NCI-H2029 treated with DMSO at 0.1 percent for 48 hours (cell line): ENCODE data around the gene ADCY5.

Experiments used
- DNase-seq: peaks from one replicate; lab custom pipeline; 2025; lab: John Stamatoyannopoulos, UW

Gene ADCY5

DNA sequence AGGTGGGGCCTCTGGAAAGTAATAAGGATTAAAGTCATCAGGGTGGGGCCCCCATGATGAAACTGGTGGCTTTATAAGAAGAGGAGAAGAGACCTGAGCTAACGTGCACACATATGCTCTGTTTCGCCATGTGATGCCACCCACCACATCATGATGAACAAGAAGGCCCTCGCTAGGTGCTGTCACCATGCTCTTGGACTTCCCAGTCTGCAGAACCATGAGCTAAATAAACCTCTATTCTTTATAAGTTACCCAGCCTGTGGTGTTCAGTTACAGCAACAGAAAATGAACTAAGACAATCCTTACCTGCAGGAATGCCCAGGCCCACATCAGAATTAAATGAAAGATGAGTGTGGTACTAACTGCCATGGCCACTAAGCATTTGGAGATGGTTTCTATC, 79.8 kb downstream of the ADCY5 start:
- DNase-seq, result no peak

DNA sequence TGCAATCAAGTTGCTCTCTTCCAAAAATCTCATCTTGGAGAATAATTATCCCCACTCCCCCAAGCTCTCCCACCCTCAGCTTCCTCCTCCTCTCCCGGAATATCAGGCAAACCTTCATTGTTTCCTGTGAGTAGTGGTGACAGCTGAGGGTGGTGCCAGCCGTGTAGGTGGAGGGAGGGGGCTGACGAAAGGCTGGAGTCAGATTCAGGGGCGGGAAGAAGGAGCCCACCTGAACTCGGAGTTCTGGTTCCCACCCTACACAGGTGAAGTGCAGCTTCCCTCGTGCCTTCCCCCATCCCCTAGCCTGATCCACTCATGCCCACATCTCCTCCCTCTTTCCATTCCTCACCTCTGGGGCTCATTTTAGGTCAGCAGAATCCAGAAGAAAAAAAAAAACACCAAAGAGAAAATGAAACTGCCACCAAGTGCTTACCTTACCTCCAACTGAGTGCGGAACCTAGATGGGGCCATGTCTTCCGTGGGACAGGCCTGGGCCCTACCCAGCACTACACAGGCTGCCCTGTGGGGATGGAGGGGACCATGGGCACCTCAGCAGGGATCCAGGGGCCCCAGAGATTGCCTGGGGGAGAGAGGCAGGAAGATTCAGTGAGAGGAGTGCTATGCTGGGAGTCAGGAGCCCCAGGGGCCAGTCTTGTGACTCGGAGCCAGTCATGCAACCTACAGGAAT, 81.3 kb downstream of the ADCY5 start:
- DNase-seq, result no peak

- peak; percentile 16 for DNase-seq
Observed at GRCh38 chr3:123365450-123366143, 83.3 kb downstream of the ADCY5 start.

GRCh38 chr3:123361071-123361470, 87.8 kb downstream of the ADCY5 start:
- DNase-seq, result no peak

- DNase-seq, result no peak
Observed at GRCh38 chr3:123357275-123357674, 91.6 kb downstream of the ADCY5 start.

DNA sequence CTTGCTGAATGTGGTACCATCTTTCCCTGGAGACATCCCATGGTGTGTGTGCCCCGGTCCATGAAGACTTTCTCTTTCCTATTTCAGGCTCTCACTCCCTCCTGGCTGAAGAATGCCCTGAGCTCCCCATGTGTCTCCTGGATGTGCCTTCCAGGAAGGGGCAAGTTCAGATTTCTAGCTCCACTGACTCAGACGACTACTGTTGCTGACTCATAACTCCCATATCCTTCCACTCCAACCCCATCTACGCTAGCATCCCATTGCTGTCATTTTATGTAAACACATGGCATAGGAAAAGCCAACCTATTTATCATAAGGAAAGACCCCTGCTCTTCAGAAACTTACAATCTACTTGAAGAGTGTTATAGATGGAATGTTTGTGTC, 95.0 kb downstream of the ADCY5 start:
- no peak for DNase-seq

DNA sequence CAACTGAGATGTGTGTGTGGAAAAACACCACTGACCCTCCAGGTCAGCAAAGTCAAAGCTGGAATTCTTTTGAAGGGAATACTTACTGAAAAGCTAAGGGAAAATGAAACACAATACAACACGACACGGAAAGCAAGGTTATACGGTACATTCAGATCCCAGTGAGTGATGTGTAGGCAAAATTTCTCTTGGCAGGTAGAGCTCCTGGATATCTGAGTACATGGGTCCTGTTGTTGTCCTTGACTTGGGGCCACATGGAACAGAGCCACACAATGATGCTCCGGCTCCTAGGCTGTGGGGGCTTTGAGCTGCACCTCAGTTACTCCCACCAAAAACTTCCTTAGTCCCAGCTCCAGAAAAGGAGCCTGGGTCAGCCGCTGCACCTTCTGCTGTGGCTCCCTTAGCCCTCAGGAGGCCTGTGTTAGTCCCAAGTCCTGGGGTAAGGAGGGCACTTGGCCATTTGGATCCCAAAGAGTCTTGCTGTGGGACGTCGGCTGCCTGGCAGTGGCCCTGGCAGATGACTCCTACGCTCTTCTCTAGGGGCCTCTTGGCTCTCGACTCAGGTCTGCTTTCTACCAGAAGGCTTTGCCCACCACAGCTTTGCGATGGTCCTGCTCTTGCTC, 95.6 kb downstream of the ADCY5 start:
- DNase-seq, result no peak

GRCh38 chr3:123352134-123352554, 96.7 kb downstream of the ADCY5 start:
- DNase-seq, result no peak

DNA sequence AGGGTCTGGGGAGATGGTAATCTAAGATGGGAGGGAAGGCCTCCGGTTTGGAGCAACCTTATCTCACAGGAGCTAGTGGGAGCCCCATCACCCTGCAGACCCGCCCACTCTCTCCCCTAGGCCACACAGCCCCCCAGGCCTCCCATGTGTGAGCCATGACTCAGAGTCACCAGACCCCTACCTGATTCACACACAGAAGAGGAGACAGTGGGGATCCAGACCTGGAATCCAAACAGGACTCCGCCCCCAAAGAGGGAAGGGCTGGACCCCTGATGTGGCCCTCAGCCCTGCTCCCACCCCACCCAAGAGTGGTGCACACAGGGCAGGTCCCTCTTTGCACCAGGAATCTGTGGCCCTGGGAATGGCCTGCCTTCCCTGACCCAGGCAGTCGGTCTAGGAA, 97.4 kb downstream of the ADCY5 start:
- no peak for DNase-seq

DNA sequence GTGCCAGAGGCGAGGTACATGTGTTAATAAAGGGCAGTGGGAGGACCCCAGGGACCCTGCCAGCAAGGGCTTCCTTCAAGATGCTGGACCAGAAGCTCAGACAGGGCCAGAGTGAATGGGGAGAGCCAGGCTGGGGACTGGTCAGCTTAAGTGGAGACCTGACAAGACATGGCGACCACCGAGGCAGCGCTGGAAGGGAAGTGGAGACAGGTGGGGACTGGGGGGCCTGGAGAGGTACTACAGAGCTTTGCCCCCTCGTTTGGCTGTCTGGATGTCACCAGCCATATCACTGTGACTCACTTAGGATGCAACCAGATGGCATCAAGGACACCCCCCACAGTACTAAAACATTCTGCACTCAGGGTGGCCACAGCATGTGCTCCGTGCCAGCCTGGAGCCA, 97.9 kb downstream of the ADCY5 start:
- DNase-seq, result no peak

GRCh38 chr3:123349566-123350435, 99.1 kb downstream of the ADCY5 start:
- DNase-seq, result no peak

DNA sequence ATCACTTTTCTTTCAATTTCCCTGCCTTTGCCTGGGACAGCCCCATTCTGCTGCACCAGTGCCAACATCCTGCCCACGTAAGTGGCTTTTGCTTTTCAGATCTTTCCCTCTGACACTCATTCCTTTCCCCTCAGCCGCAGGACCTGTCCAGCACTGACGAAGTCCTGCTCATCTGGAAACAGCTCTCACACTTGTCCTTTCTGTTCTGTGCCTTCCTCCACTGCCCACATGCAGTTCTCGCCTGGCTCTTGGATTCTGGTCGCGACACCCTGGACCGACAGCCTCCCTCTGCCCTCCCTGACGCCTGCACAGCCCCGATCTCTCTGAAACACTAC, 99.7 kb downstream of the ADCY5 start:
- no peak for DNase-seq

DNA sequence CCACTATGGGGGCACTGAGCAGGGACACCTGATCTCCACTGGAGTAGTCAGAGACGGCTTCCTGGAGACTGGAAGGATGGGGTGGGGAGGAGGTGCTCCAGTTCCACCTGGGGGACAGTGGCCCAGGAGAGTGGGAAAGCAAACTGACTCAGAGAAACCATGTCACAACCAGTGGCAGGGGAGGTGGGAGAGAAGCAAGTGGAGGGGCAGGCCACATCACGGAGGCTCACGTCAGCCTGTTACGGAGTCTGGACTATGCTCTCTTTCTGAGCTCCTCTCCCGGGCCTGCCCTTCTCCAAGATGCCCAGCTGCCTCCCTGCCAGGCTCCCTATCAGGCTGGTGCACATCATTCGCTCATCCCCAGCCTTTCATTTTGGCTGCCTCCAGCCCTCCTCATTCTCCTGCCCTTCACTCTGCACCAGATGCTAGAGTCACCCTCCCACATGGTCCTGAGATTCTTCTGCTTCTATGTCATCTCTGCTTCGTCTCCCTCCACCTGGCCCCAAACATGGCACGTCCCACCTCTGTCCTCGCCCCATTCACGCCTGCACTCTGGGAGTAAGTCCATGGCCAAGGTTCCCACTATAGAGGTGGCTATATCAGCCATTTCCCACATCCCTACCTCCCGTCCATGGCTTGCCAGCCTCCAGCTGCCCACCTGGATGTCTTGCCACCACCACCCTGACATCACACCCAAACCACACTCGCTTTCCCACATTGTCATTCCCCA, 100.3 kb downstream of the ADCY5 start:
- no peak for DNase-seq

DNA sequence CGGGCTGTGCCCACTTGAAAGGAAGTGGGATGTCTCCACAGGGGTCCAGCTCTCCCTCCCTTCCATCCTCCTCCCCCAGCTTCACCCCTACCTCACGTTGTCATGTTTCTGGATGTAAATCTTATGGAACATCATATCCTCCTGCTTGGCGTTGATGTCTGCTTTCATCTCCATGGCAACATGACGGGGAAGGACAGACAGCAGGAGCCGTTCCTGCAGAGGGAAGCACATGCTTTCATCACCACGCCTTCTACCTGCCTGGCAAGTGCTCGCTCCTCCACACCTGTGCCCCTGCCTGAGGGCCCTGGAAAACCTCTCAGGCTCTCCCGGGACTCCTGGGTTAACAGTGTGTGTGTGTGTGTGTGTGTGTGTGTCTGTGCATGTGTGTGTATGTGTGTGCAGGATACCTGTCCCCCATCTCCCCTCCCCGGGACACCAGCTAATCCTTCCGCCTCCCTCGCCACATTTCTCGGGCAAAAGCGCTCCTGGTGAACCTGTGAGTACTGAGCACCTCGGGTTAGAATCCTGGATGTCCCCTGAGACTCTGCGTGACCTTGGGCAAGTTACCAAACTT, 101.1 kb downstream of the ADCY5 start:
- DNase-seq, result no peak

DNA sequence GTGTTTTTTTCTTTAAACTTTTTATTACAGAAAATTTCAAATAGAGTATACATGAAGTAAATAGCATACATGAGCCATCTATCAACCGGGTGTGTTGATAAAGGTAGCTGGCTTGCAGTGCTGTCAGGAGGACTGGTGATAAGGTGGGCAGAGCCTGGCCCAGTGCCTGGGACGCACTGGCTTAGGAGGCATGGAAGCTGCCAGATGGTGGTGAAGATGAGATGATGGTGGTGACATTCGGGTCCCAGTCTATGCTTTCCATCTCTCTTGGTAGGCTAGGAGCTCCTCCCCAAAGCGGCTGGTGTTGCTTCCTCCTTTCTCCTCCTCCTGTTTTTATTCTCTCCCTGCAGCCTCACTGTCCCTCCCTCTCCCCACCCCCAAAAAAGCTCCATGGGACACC, 101.7 kb downstream of the ADCY5 start:
- no peak for DNase-seq

- no peak for DNase-seq
Observed at GRCh38 chr3:123346021-123346420, 102.9 kb downstream of the ADCY5 start.

DNA sequence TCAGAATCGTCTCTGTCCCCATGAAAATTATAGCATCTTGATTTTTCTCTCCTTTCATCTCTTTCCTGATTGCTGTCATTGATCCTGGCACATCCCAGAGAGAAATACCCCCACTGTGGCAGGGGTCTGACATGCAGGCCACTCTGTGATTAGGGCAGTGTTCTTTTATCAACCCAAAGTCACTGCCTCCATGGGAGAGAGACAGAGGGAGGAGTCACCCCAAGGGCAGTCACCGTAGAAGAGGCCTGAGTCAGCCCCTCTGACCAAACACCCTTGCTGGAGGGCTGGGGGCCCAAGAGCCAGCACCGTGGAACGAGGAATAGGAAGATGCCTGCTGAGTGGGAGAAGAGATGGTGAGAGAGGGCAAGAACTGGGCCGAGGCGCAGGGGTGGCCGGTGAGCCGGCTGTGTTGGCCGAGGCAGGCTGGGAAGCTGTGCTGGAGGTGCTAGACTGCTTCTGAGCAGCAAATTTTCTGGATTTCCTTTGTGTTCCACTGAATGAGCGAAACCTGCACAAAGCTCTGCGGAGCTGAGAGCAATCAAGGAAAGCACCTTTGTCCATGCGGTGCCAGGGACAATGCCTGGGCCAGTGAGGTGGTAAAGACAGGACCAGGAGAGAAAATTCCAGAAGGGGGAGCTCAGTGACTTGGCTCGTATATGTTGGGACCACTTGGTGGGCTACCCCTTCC, 103.8 kb downstream of the ADCY5 start:
- no peak for DNase-seq

GRCh38 chr3:123344175-123344906, 104.5 kb downstream of the ADCY5 start:
- DNase-seq, result no peak

DNA sequence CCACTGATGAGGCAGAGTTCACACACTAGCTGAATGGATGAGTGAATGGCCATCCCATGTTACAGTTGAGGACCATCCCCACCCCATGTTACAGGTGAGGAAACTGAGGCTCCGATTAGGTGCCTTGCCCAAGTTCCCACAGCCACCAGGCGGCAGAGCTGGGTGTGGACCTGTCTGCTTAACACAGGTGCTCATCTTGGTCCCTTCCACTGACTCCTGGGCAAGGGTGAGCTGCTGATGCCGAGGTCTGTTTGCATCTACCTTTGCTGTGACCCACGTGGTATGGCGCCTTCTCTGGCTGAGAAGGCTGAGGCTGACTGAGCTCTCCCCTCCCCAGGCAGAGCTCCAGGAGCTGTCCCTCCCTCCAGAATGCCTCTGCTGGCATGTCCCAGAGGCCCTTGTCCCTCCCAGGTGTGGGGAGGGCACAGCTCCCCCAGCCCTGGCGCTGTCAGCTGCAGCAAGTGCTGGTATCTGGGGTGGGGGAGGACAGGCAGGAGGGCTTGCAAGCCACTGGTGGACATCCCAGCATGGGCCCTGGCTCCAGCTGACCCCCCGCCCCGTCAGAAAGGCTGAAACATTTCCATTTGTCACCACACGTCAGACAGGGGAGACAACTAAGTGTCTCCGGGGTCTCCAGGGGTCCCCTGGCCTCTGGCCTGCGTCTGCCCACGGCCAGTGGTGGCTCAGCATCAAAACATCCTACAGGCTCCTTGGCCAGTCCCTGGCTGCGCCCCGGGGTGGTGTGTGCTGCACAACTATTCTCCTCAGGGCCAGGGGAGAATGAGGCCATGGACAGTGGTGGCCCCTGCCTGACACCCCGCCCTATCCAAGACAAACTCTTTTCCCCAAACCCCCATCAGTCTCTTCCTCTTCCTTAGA, 105.4 kb downstream of the ADCY5 start:
- DNase-seq, result no peak
